C4-2B (cell line): ENCODE results near the gene SGCE.

Experiments used
- ZFX ChIP-seq: fragments of 450-650 bp; IDR thresholded peaks from 2 replicates; pipeline ENCODE4 v1.6.1; 2017
- TF ChIP-seq, protein P1 (sequence below): fragments of 450-650 bp; conservative IDR thresholded peaks from 2 replicates; pipeline ENCODE4 v1.5.1; 2017; ENCODE audit warnings: mild to moderate bottlenecking

DNA sequence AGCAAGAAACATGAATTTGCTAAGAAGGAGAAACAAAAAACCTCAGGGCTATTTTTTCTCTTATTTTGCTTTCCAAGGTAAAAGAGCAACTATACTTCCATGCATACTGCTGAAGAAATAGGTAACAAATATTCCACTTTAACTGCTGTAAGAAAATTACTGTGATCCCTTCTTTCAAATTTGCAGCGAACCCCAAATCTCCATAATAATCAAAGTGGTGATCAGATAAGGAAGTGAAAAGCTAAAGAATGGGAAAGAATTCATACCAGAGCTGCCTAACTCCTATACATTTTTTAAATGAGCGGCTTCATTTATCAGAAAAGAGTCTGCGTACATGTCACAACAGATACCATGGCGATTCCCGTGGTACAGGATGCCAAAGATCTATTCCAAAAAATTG lies 7.2 kb downstream of the SGCE start:
- TF ChIP-seq, protein P1, sequence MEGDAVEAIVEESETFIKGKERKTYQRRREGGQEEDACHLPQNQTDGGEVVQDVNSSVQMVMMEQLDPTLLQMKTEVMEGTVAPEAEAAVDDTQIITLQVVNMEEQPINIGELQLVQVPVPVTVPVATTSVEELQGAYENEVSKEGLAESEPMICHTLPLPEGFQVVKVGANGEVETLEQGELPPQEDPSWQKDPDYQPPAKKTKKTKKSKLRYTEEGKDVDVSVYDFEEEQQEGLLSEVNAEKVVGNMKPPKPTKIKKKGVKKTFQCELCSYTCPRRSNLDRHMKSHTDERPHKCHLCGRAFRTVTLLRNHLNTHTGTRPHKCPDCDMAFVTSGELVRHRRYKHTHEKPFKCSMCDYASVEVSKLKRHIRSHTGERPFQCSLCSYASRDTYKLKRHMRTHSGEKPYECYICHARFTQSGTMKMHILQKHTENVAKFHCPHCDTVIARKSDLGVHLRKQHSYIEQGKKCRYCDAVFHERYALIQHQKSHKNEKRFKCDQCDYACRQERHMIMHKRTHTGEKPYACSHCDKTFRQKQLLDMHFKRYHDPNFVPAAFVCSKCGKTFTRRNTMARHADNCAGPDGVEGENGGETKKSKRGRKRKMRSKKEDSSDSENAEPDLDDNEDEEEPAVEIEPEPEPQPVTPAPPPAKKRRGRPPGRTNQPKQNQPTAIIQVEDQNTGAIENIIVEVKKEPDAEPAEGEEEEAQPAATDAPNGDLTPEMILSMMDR, result no peak
- no peak for TF ChIP-seq ZFX
